Measurements from ENCODE around the gene SEMA3E. TPM values are rescaled to one million over a fixed set of nuclear protein-coding genes. Genes with fewer than 3 reads are reported as not detected.

Gene SEMA3E
- total and polyA plus RNA-seq, 8 donors = 0.23 to 2.0 (median 0.97) TPM

GRCh38 chr7:83532219-83532618, 116.7 kb downstream of the SEMA3E start:
- no peak for TF ChIP-seq CTCF (IDR thresholded peaks at IDR 0.05)
- no peak for DNase-seq
- Histone ChIP-seq H3K4me1 (no peaks in the 10 kb centered on the region), H3K4me3 (no peak overlapping the region), H3K9me3 (no peaks in the 10 kb centered on the region), H3K27ac (no peak overlapping the region), H3K27me3 (no peaks in the 10 kb centered on the region), H3K36me3 (no peaks in the 10 kb centered on the region)
- FAIRE-seq = no peak
- 55 to 68% methylated on average over 2 of the region's 2 CpGs for WGBS, 2 donors
- intact Hi-C loops (cut with DNase I) = no loop called here
- no peak for ATAC-seq

GRCh38 chr7:83531766-83532165, 117.2 kb downstream of the SEMA3E start:
- intact Hi-C loops (cut with DNase I) = no loop called here

GRCh38 chr7:83528925-83529423, 120.0 kb downstream of the SEMA3E start:
- DNase-seq = no peak
- H3K36me3 ChIP-seq = no peaks in the 10 kb centered on the region
- no peak for ATAC-seq
- FAIRE-seq = no peak
- no peaks in the 10 kb centered on the region for H3K27me3 ChIP-seq
- H3K4me3 ChIP-seq = no peak overlapping the region
- 24 to 41% methylated on average over 3 of the region's 3 CpGs for whole genome bisulfite sequencing, 2 donors
- H3K4me1 ChIP-seq = no peaks in the 10 kb centered on the region
- no peak for TF ChIP-seq CTCF (IDR thresholded peaks at IDR 0.05)
- intact Hi-C loops (cut with DNase I) = no loop called here
- H3K27ac ChIP-seq = no peak overlapping the region
- H3K9me3 ChIP-seq = no peaks in the 10 kb centered on the region

More at GRCh38 chr7:83531766-83532165, 117.2 kb downstream of the SEMA3E start:
- DNase-seq = no peak
- no peaks in the 10 kb centered on the region for H3K9me3 ChIP-seq
- no peak for TF ChIP-seq CTCF (IDR thresholded peaks at IDR 0.05)
- no peak overlapping the region for H3K4me3 ChIP-seq
- H3K27ac ChIP-seq = no peak overlapping the region
- H3K36me3 ChIP-seq = no peaks in the 10 kb centered on the region
- ATAC-seq = no peak
- no peaks in the 10 kb centered on the region for H3K4me1 ChIP-seq
- 49 to 51% methylated on average over 2 of the region's 2 CpGs for WGBS, 2 donors
- no peak for FAIRE-seq
- H3K27me3 ChIP-seq = no peaks in the 10 kb centered on the region

- no peaks in the 10 kb centered on the region for H3K9me3 ChIP-seq
- DNase-seq (no peak), ATAC-seq (no peak), FAIRE-seq (no peak)
- no peaks in the 10 kb centered on the region for H3K4me1 ChIP-seq
- 60 to 77% methylated on average over 4 of the region's 4 CpGs for WGBS, 2 donors
- H3K36me3 ChIP-seq = no peaks in the 10 kb centered on the region
- intact Hi-C loops (cut with DNase I) = no loop called here
- no peaks in the 10 kb centered on the region for H3K27me3 ChIP-seq
- no peak for TF ChIP-seq CTCF (IDR thresholded peaks at IDR 0.05)
- no peak overlapping the region for H3K27ac ChIP-seq
- no peak overlapping the region for H3K4me3 ChIP-seq
These were observed 124.5 kb downstream of the SEMA3E start for GRCh38 chr7:83524277-83525075.

DNA sequence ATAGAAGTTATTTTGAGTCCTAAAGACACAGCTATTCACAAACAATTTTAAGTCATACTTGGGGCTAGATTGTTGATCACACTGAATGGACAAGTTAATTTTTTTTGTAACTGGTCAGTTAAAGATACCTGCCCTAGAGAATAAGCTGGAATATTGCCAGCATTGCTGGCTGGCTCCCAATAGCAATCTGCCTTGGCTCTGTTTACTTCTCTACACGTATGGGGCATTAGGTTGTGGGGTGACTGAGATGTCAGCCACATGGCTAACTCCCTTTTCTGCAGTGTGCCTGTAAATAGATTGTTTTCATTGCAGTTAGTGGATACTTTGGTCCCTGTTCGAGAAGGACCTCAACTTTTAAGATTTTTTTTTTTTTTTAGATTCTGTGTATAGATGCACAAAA, 128.2 kb downstream of the SEMA3E start:
- no peak for DNase-seq
- ATAC-seq = no peak
- WGBS, 2 donors = 0 to 5% methylated on average over 2 of the region's 2 CpGs

More for the DNA sequence above, 128.2 kb downstream of the SEMA3E start:
- FAIRE-seq = no peak
- Histone ChIP-seq H3K36me3 (no peaks in the 10 kb centered on the region), H3K4me1 (no peaks in the 10 kb centered on the region), H3K4me3 (no peak overlapping the region), H3K27me3 (no peaks in the 10 kb centered on the region), H3K9me3 (no peaks in the 10 kb centered on the region), H3K27ac (no peak overlapping the region)
- intact Hi-C loops (cut with DNase I) = no loop called here
- TF ChIP-seq CTCF (IDR thresholded peaks at IDR 0.05) = no peak
